BJ (cell line): ENCODE measurements around the gene TSNAXIP1. TPM values are rescaled to one million over a fixed set of nuclear protein-coding genes. Genes with fewer than 3 reads are reported as not detected.
A peak's percentile ranks its signal among the peaks of the same experiment; 100 is the strongest.

ENCODE experiments used
- CTCF ChIA-PET: fragments of 350-600 bp; formaldehyde crosslinking; extraction: SDS; loops from one replicate; lab custom pipeline; 2021; ENCODE audit warnings: antibody characterized with exemption, inconsistent platforms; lab: Yijun Ruan, JAX
- POLR2A ChIA-PET: fragments of 300-600 bp; sonication (Branson Sonifier 250); formaldehyde crosslinking; extraction: SDS; loops from one replicate; lab custom pipeline; 2021; ENCODE audit warnings: antibody characterized with exemption; lab: Charles Lee
- DNase-seq: peaks from one replicate; pipeline ENCODE4 v3.0.0-alpha.2; 2011; ENCODE audit warnings: low read depth
- H3K27me3 ChIP-seq: 2 replicates; pipeline ENCODE4 v1.6.0; 2011; ENCODE audit warnings: low read length; ENCODE audit not compliant: control insufficient read depth, insufficient read depth
- H3K36me3 ChIP-seq: 2 replicates; pipeline ENCODE4 v1.5.1; 2011; ENCODE audit warnings: low read length; ENCODE audit not compliant: control insufficient read depth, insufficient read depth
- H3K4me3 ChIP-seq: 2 replicates; pipeline ENCODE4 v1.5.1; 2011; ENCODE audit warnings: low read depth, mild to moderate bottlenecking, control low read depth, low read length
- CTCF ChIP-seq: IDR thresholded peaks from 2 replicates; pipeline ENCODE4 v1.5.1; 2011; ENCODE audit warnings: low read depth, mild to moderate bottlenecking, control low read depth, inconsistent platforms, low read length, moderate library complexity; ENCODE audit not compliant: insufficient read depth
- polyA plus RNA-seq: library from polyadenylated mRNA; depleted of rRNA; stranded (reverse); fragments of >200 nt; gene quantifications from 2 replicates; pipeline ENCODE4 v1.2.3, GENCODE V29; 2011

Gene TSNAXIP1
- polyA plus RNA-seq, 1 experiment = 1.6 TPM

GRCh38 chr16:67844497-67844896 is 37.8 kb downstream of the TSNAXIP1 start:
- DNase-seq = no peak
- no peaks in the 10 kb centered on the region for H3K36me3 ChIP-seq
- POLR2A ChIA-PET = interaction anchor here (0.6 kb wide), 1 partner anchor 11 kb away, joined by 5 read pairs; no protein-coding TSS in a partner anchor
- TF ChIP-seq CTCF = peak; percentile 43
- no peak overlapping the region for H3K4me3 ChIP-seq
- CTCF ChIA-PET = interaction anchor here (0.7 to 3.2 kb wide), 14 partner anchors 9 to 1958 kb away, joined by 3 to 17 read pairs (median 4); partner anchors contain the start of genes EDC4 and PSMB10
- H3K27me3 ChIP-seq = no peaks in the 10 kb centered on the region

DNA sequence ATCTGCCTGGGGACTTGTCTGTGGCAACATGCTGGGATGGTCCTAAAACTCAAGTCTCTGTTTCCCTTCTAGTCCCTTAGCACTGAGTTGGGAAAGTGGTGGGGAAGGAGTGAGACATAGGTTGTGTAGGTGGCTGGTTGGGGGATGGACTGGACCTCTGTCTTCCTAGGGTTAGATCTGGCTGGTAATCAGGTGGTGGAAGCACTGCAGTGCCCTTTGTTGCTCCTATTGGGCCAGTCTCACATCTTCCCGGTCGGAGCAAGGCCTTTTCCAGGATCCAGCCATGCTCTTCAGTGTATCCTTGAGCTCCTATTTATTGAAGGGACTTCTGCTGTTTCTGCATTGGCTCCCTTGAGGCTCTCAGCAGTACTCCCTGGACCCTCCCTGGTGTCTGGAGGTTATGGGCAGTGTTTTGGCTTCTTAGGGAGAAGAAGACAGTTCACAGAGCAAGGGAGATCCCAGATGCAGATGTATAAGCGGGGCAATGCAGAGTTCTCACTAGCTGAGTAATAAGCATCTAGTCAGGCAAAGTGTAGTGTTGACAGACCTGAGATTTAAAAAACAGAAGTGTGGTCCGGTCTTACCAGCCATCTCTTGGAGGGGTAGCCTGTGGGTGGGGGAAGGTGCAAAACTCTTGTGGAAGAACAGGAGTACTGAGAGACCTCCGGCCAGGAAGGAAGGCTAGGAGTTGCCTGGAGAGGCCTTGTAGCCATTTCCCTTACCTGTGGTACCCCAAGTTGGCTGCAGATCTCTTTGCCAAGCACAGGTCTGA is 38.8 kb downstream of the TSNAXIP1 start:
- TF ChIP-seq CTCF = no peak
- DNase-seq = no peak
- H3K4me3 ChIP-seq = peak overlapping the region; percentile 69
- no peaks in the 10 kb centered on the region for H3K27me3 ChIP-seq
- ChIA-PET POLR2A (interaction anchor here (0.6 kb wide), 1 partner anchor 12 kb away, joined by 5 read pairs; no protein-coding TSS in a partner anchor), CTCF (interaction anchor here (0.8 to 3.2 kb wide), 13 partner anchors 9 to 324 kb away, joined by 3 to 17 read pairs (median 5); partner anchors contain the start of genes EDC4, NRN1L and PSMB10)
- H3K36me3 ChIP-seq = no peaks in the 10 kb centered on the region

DNA sequence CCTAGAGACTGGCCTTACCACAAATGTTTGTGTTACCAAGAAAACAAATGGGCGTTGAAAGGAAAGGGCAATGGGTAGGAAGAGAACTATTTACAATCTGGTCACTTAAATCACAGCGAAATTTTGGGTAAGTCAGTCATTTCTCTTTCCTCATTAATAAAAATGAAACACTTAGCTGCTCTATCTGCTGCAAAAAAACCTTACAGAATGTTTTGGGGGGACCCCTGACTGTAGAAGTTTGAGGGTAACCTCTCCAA is 39.3 kb downstream of the TSNAXIP1 start:
- TF ChIP-seq CTCF = no peak
- POLR2A ChIA-PET = no interaction called here
- CTCF ChIA-PET = interaction anchor here (0.8 to 3.2 kb wide), 7 partner anchors 16 to 325 kb away, joined by 3 to 17 read pairs (median 7); partner anchors contain the start of genes NRN1L and PSMB10

DNA sequence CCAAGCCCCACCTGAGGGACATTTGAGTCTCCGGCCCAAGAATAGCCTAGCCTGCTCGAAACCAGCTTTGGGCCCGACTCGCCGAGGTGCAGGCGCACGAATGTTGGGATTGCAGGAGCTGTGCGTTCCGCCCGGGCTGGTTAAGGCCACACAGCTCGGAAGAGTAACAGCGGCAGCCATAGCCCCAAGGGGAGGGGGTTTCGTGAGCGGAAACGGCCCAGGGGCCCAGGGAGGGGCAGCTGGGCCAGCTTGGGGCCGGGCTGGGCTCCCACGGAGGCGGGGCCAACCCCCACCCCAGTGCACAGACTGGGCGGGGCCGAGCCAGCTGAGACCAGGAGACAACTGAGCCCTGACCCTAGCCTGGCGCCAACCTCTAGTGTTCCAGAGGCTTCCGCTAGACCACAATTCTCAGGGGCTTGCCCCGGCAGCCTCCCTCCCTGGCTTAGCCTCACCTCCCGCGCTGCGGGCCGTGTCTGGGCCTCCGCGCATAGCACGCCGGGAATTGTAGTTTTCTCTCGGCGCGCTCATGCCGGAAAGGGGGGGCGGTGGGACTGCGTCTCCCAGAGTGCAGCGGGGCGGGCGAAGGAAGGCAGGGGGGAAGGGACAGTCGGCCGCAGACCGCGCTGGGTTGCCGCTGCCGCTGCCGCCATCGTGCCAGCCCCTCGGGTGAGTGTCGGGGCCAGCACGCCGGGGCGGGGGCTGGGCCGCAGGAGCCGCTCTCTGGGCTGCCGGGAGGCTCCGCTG is 39.8 kb downstream of the TSNAXIP1 start, which contains the start of gene NUTF2:
Gene NUTF2, plus strand, starts transcription at position 614 of the 744 bp plus-strand sequence. CDS start 18,198 bp downstream, outside the sequence.
- no peaks in the 10 kb centered on the region for H3K27me3 ChIP-seq
- H3K36me3 ChIP-seq = no peaks in the 10 kb centered on the region
- DNase-seq = peak; percentile 52
- peak within 1 kb of the TSS; percentile 69 for H3K4me3 ChIP-seq
- ChIA-PET POLR2A (no interaction called here), CTCF (interaction anchor here (1.2 to 2.9 kb wide), 4 partner anchors 30 to 325 kb away, joined by 4 to 11 read pairs (median 8); partner anchors contain the start of gene NRN1L)
- TF ChIP-seq CTCF = no peak

More for the DNA sequence above, 39.3 kb downstream of the TSNAXIP1 start:
- Histone ChIP-seq H3K36me3 (no peaks in the 10 kb centered on the region), H3K4me3 (peak overlapping the region; percentile 69), H3K27me3 (no peaks in the 10 kb centered on the region)
- DNase-seq = no peak
